ENCODE data around the gene SERINC5. TPM values are rescaled to one million over a fixed set of nuclear protein-coding genes. Genes with fewer than 3 reads are reported as not detected.

SERINC5 gene
- total and polyA plus RNA-seq, 2 of the 4 experiments (the other 2 are of a cell fraction): 5.0 to 8.1 TPM

DNA sequence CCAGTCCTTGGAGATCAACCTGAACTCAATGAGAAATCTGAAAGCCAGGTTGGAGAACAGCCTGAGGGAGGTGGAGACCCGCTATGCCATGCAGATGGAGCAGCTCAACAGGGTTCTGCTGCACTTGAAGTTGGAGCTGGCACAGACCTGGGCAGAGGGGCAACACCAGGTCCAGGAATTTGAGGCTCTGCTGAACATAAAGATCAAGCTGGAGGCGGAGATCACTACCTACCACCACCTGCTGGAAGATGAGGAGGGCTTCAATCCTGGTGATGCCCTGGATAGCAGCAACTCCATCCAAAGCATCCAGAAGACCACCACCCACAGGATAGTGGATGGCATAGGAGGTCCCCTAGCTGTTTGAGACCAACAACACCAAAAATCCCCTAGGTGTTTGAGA lies 33.5 kb upstream of the SERINC5 start:
- no peak overlapping the region for H3K18ac ChIP-seq (ENCODE audit: low read depth, low read length)
- no peak overlapping the region for H4K5ac ChIP-seq (ENCODE audit: low read depth, low read length)
- no peaks in the 10 kb centered on the region for H3K36me3 ChIP-seq (ENCODE audit: control insufficient read depth, insufficient read depth, low read length)
- H2AFZ ChIP-seq (replicated peaks; ENCODE audit: low read length, poor library complexity): no peak overlapping the region
- no peak overlapping the region for H3K4me3 ChIP-seq (ENCODE audit: insufficient read depth, low read depth, low read length)
- TF ChIP-seq, protein P1, sequence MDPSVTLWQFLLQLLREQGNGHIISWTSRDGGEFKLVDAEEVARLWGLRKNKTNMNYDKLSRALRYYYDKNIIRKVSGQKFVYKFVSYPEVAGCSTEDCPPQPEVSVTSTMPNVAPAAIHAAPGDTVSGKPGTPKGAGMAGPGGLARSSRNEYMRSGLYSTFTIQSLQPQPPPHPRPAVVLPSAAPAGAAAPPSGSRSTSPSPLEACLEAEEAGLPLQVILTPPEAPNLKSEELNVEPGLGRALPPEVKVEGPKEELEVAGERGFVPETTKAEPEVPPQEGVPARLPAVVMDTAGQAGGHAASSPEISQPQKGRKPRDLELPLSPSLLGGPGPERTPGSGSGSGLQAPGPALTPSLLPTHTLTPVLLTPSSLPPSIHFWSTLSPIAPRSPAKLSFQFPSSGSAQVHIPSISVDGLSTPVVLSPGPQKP (IDR thresholded peaks at IDR 0.05; ENCODE audit: borderline replicate concordance, low read depth, low read length): no peak
- TF ChIP-seq POLR2A (IDR thresholded peaks at IDR 0.05; ENCODE audit: low read depth, low read length): no peak
- no peak for TF ChIP-seq RAD21 (IDR thresholded peaks at IDR 0.05; ENCODE audit: low read length)
- TF ChIP-seq CEBPB (IDR thresholded peaks at IDR 0.05; ENCODE audit: low read depth, low read length): no peak
- TF ChIP-seq, protein P2, sequence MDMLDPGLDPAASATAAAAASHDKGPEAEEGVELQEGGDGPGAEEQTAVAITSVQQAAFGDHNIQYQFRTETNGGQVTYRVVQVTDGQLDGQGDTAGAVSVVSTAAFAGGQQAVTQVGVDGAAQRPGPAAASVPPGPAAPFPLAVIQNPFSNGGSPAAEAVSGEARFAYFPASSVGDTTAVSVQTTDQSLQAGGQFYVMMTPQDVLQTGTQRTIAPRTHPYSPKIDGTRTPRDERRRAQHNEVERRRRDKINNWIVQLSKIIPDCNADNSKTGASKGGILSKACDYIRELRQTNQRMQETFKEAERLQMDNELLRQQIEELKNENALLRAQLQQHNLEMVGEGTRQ (IDR thresholded peaks at IDR 0.05; ENCODE audit: low read depth, low read length): no peak
- in situ Hi-C loops (cut with MboI; ENCODE audit: low sequenced_read_pairs) (no loop called here), dilution Hi-C loops (cut with HindIII; ENCODE audit: low sequenced_read_pairs, unreplicated experiment) (no loop called here), intact Hi-C loops (cut with micrococcal nuclease) (no loop called here)
- DNase-seq (no peak), ATAC-seq (ENCODE audit: low read depth) (no peak)
- no peak overlapping the region for H3K9ac ChIP-seq (ENCODE audit: low read depth, low read length)
- no peak overlapping the region for H3K56ac ChIP-seq (ENCODE audit: extremely low read depth, insufficient read depth, low read length)
- H2BK120ac ChIP-seq (ENCODE audit: low read depth, low read length): no peak overlapping the region
- H3K79me1 ChIP-seq (ENCODE audit: low read depth in 1 of 2, low read length in 2 of 2): no peaks in the 10 kb centered on the region
- ChIA-PET POLR2A (ENCODE audit: unreplicated experiment) (no interaction called here), CTCF (no interaction called here)
- no peak overlapping the region for H3K27ac ChIP-seq (ENCODE audit: insufficient read depth, low read length)
- no peak overlapping the region for H4K8ac ChIP-seq (ENCODE audit: low read depth in 2 of 2, low read length in 2 of 2)
- H2AK9ac ChIP-seq (replicated peaks; ENCODE audit: low read depth, low read length, poor library complexity): no peak overlapping the region
- H3K4me1 ChIP-seq (ENCODE audit: control insufficient read depth, insufficient read depth, low read length): no peaks in the 10 kb centered on the region
- no peak overlapping the region for H2BK5ac ChIP-seq (ENCODE audit: low read depth, low read length, poor library complexity, severe bottlenecking)
- no peak overlapping the region for H2BK20ac ChIP-seq (ENCODE audit: low read depth, low read length)
- no peak overlapping the region for H3K14ac ChIP-seq (replicated peaks; ENCODE audit: low read depth, low read length)
- no peak overlapping the region for H4K91ac ChIP-seq (ENCODE audit: insufficient read depth, low read depth, low read length)
- H3K27me3 ChIP-seq (ENCODE audit: control insufficient read depth, insufficient read depth, low read length): peaks cover 3% of the 10 kb centered on the region
- H2AK5ac ChIP-seq (ENCODE audit: low read depth, low read length): no peak overlapping the region
- no peak overlapping the region for H2BK15ac ChIP-seq (ENCODE audit: low read depth, low read length)
- no peak overlapping the region for H3K23ac ChIP-seq (ENCODE audit: low read depth, low read length)
- no peak overlapping the region for H3K4ac ChIP-seq (ENCODE audit: low read depth, low read length)
- BruUV-seq (replicated peaks): no TSS peak
- no peak overlapping the region for H3K4me2 ChIP-seq (ENCODE audit: low read depth, low read length)
- no peaks in the 10 kb centered on the region for H4K20me1 ChIP-seq (ENCODE audit: insufficient read depth, low read length)
- H3K9me1 ChIP-seq (ENCODE audit: insufficient read depth, low read length): no peaks in the 10 kb centered on the region
- no CpG with 5 or more reads among the region's 2 CpGs for WGBS, 2 experiments (ENCODE audit: extremely low coverage in 2 of 2, insufficient read length in 1 of 2)
- no peaks in the 10 kb centered on the region for H3K9me3 ChIP-seq (ENCODE audit: control insufficient read depth, insufficient read depth, low read length)
